ENCODE data around the gene KRT32.

Gene KRT32

GRCh38 chr17:41492351-41492750 lies 25.2 kb upstream of the KRT32 start:
- no peak for DNase-seq

DNA sequence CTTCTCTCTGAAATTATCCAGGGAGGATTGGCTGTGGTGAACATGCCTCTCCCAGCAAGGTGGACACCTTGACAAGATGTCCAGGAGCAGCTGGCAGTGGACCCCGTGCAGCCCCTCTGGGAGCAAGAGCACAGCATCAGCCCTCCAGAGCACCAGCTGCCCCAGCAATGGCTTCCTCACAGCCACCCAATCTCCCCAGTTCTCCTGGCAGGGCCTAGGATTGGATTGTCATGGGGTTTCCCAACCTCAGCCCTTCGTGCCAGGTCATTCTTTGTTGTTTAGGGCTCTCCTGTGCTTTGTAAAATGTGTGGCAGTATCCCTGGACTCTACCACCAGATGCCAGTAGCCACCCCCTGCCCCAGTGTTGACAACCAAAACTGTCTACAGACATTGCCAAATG lies 24.3 kb upstream of the KRT32 start:
- DNase-seq, result no peak

DNA sequence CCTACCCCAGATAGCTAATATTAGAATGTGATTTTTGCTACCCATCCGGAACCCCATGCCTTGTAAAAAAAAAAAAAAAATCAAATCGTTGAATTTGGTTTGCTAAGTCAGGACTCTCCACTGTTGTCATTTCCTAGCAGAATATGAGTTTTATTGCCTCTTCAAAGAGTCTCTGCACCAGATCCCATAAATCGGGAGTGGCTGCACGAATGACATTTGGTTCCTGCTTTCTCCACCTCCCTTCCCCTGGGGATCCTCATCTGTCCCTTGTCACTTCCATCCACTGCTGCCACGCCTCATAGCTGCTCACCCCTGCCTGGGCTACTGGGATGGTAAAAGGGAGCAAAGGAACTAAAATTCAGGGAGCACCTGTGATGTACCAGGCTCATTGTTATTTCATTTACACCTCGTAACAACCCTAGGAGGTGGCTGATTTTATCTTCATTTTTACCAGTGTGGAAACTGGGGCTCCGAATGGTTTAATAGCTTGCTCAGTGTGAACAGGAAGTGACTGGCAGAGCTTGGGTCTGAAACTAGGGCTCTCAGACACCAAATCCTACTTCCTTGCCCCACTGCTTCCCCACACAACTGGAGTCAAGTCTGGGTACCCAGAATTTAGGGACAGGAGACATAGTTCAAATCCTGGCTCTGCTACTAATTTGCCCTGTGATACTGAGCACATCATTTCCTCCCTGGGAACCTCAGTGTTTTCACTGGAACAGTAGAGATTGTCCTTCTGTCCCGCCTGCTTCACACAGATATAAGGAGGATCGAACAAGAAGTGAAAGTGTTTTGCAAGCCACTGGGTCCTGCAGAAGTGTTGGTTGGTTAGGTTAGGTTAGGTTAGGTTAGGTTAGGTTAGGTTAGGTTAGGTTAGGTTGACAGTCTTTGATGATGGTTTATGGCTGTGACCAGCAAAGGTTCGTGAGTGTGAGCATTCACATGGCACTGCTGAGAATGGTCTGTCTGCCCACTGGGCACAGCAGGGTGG lies 23.1 kb upstream of the KRT32 start:
- DNase-seq, result no peak

DNA sequence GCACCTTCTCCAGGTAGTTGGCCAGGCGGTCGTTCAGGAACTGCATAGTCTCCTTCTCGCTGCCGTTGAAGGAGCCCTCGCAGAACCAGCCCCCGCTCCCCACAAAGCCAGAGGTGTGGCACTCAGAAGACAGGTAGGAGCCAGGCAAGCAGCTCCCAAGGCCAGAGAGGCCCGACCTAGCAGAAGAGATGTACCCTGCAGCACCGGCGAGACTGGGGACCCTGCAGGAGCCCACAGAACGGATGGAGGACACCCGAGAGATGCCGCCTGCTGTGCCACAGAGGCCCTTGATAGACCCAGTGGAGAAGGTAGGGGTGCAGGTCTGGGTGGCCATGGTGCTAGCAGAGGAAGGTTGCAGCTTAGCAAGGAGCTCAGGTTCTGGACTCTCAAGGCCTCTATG lies 22.3 kb upstream of the KRT32 start, which contains the start of gene KRT36:
TSS of gene KRT36 (minus strand) at position 380 of the 400 bp plus-strand sequence. CDS start at position 334, 46 bp downstream.
- DNase-seq, result no peak

- peak in 1 of 4 experiments; percentile 14 for DNase-seq
These were observed 19.8 kb upstream of the KRT32 start for GRCh38 chr17:41486809-41487530.

GRCh38 chr17:41486316-41486715 lies 19.1 kb upstream of the KRT32 start:
- no peak for DNase-seq

DNA sequence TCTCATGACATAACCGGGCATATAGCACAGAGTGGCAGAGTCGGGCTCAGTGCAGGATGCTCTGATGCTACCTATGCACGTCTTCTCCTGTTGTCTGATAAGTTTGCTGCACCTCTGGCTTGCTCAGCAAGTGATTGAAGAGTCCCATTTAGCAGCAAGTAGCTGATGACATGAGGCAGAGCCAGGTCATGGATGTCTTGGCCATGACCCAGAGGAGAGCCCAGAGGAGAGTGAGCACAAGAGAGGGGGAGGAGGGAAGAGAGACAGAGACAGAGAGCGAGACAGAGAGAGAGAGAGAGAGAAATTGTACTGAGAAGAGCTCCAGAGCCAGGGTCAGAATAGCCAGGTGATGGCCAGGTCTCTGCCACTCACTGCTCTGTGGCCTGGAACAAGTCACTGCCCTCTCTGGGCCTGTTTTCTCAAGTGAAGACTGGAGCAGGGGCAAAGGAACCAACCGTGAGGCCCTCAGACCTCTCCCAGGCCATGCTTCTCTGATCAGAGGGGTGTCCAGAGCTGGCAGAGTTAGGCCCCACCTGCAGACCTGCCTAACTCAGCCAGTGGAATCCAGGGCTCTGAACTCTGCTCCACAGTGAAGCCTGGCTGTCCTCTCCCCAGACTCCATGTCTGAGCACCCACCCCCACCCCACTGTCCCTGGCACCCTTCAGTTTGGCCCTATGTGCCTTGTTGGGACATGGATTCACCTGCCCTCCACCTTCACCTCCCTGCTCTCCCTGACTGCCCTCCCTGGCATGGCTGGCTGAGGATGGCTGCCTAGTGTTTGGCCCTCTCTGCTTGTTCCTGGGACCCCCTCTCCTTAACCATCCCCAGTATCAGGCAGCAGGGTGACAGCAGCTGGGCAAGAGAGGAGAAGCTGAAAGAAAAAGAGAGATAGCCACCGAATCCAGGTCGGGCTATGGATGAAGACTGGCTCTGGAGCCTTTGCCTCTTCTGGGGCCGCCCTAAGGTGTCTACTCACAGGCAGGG lies 18.0 kb upstream of the KRT32 start:
- DNase-seq, result no peak

DNA sequence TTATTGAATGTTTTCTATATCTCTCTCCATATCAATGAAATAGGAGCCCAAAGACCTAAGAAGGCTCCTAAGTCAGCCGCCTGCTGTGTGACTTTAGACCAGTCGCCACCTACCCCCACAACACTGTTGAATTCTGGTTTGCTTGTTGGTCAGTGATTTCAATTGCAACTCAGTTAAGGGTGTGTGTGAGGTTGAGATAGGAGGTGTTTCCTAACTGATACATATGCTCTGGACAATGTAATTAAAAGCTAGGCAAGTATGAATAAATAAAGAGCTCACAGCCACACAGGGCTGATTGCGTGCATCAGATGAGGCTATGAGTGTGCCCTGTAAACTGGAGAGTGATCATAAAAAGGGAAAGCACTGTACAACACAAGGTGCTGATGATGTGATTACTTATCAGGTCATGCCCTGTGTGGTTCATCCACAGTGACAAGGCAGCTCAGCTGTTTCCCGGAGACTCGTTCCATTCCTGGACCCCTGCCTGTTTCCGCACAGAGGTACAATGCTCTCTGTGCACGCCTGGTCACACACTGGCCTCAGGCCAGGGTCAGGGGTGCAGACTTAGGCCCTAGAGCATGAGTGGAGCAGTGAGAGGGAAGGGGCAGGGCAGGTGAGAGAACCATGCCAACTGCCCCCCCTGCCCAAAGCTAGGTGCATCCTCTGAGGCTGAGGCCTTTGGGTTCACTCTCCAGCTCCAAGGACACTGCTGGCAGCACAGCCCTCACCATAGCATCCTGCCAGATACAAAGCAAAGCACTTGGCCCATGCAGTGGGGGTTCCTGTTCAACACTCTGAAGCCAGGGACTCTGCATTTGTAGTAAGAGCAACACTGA lies 17.0 kb upstream of the KRT32 start:
- no peak for DNase-seq

GRCh38 chr17:41483531-41483930 lies 16.3 kb upstream of the KRT32 start:
- no peak for DNase-seq

- DNase-seq, result no peak
These were observed 13.8 kb upstream of the KRT32 start, which contains the start of gene KRT35 for GRCh38 chr17:41481036-41481435. Gene KRT35 (minus strand): TSS chr17:41481151. CDS start chr17:41481097, 54 bp downstream.

DNA sequence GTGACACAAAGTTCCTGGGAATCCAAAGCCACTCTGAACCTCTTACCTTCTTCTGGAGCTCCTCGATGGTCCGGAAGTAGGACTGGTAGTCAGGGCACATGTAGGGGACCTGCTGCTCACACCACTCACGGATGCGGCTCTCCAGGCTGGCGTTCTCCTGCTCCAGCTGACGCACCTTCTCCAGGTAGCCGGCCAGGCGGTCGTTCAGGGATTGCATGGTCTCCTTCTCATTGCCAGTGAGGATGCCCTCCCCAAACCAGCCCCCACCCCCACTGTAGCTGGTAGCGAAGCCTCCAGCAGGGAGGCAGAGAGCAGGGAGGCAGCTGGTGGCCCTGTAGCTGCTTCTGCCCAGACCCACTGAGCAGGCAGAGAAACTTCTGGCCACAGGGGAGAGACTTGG lies 13.4 kb upstream of the KRT32 start:
- no peak for DNase-seq

DNA sequence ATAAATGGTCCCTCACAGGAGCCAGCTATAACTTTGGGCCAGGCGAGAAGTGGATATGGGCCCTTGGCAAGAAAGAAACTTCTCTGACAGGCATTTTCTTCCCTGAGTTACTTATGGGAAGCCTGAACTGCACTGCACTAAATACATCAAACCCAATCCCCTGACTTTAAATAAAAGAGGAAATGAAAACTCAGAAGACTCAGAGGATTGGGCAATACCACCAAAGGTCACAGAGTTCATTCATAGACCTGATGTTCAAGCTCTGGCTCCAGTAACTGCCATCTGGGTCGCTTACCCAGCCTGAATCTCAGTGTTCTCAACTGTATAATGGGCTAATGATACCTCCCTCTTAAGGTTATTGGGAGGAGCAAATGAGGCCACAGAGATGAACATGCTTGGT lies 12.9 kb upstream of the KRT32 start:
- DNase-seq, result no peak

DNA sequence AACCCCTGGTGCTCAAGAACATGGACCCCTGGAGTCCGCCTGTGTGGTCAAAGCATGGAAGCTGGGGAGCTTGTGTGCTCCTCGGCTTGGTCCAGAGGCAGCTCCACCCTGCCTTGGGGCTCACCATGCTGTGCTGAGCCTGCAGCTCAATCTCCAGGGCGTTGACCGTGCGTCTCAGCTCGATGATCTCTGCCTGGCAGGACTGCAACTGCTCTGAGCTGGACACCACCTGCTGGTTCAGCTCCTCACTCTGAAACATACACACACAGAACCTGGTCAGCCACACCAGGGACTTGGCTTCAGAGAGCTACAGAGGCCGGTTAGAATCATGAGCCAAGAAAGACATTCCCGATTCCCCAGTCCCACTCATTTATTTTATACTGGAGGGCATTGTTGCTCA lies 11.1 kb upstream of the KRT32 start:
- no peak for DNase-seq

- DNase-seq, result no peak
These were observed 10.0 kb upstream of the KRT32 start for GRCh38 chr17:41476866-41477815.

DNA sequence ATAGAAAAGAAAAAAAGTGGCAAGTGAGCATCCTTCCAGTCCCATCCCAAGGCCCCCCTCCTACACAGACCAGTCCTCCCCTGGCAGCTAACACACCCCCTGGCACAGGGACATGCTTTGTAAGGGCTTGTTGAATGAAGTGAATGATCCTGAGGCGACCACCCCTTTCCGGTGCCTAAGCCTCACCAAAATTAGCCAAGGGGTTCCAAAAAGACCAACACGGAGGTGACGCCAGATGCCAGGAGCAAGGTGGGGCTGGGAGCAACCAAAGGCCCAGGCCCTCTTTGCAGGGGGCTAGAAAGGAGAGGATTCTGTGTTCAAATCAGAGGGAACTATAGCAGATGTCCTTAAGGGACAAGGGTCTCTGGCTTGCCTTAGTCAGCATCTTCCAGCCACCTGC lies 8.2 kb upstream of the KRT32 start:
- DNase-seq, result no peak

GRCh38 chr17:41474863-41475262 lies 7.7 kb upstream of the KRT32 start:
- DNase-seq, result no peak

GRCh38 chr17:41468346-41468745 lies 1.2 kb upstream of the KRT32 start:
- no peak for DNase-seq

- no peak for DNase-seq
These were observed 375 bp upstream of the KRT32 start for GRCh38 chr17:41467561-41467960.

- no peak for DNase-seq
These were observed 2.5 kb downstream of the KRT32 start for GRCh38 chr17:41464682-41465081.

- no peak for DNase-seq
These were observed 3.0 kb downstream of the KRT32 start for GRCh38 chr17:41464173-41464572.

Measured in activated naive CD4-positive, alpha-beta T cell (primary cell).